Stomach smooth muscle (tissue), 2 donors: ENCODE results near the gene GNLY.

Source experiments
- H3K27ac ChIP-seq: one replicate; pipeline ENCODE4 v1.7.0; 2013; ENCODE audit warnings: mild to moderate bottlenecking, low read length, inconsistent platforms
- H3K27me3 ChIP-seq, 2 donors: one replicate each; pipeline ENCODE4 v1.7.0; 2013; ENCODE audit warnings: low read length in 2 of 2; ENCODE audit not compliant: insufficient read depth in 2 of 2, control insufficient read depth in 1 of 2
- H3K36me3 ChIP-seq, 2 donors: one replicate each; pipeline ENCODE4 v1.7.0; 2013; ENCODE audit warnings: low read length in 2 of 2; ENCODE audit not compliant: control insufficient read depth in 2 of 2, insufficient read depth in 2 of 2
- H3K4me1 ChIP-seq: one replicate; pipeline ENCODE4 v1.7.0; 2013; ENCODE audit warnings: low read length; ENCODE audit not compliant: control insufficient read depth, insufficient read depth
- H3K4me3 ChIP-seq, 2 donors: one replicate each; pipeline ENCODE4 v1.7.0; 2013; ENCODE audit warnings: low read length in 2 of 2
- H3K9ac ChIP-seq, 2 donors: one replicate each; pipeline ENCODE4 v1.7.0; 2013; ENCODE audit warnings: low read length in 2 of 2, mild to moderate bottlenecking in 1 of 2
- H3K9me3 ChIP-seq, 2 donors: one replicate each; pipeline ENCODE4 v1.7.0; 2013; ENCODE audit warnings: low read length in 2 of 2; ENCODE audit not compliant: control insufficient read depth in 2 of 2
- donor health status: healthy.
- donor health status: Pancreatic carcinoma.

GNLY gene

DNA sequence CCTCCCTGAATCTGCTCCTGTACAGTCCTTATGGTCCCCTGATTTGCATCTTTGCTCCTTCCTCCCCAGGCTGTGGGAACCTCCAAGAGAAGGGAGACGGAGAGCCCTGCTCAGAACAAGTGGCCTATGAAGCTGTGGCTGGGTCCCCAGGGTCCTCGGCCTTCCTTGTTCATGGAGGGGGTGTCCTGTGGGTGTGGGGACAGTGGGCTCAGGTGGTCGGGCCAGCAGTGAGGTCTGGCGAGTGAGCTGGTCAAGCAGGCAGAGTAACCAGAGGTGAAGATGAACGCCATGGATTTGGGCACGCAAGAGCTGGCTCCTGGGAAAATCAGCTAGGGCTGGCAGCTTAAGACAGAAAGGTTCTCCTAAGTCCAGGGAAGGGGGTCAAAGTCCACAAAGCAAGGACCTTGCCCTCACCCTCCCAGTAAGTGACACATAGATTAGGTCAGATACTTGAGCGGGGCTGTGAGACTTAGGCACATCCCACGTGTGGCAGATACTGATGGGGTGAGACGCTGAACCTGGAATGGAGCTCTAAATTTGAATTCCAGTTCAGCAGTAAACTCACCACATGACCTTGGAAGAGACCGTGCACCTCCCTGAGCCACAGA lies 24.8 kb downstream of the GNLY start:
- H3K4me3 ChIP-seq: no peak overlapping the region
- no peaks in the 10 kb centered on the region for H3K9me3 ChIP-seq
- H3K4me1 ChIP-seq: peaks cover 12% of the 10 kb centered on the region
- H3K36me3 ChIP-seq: no peaks in the 10 kb centered on the region
- H3K27ac ChIP-seq: no peak overlapping the region
- H3K27me3 ChIP-seq: no peaks in the 10 kb centered on the region
- no peak overlapping the region for H3K9ac ChIP-seq

DNA sequence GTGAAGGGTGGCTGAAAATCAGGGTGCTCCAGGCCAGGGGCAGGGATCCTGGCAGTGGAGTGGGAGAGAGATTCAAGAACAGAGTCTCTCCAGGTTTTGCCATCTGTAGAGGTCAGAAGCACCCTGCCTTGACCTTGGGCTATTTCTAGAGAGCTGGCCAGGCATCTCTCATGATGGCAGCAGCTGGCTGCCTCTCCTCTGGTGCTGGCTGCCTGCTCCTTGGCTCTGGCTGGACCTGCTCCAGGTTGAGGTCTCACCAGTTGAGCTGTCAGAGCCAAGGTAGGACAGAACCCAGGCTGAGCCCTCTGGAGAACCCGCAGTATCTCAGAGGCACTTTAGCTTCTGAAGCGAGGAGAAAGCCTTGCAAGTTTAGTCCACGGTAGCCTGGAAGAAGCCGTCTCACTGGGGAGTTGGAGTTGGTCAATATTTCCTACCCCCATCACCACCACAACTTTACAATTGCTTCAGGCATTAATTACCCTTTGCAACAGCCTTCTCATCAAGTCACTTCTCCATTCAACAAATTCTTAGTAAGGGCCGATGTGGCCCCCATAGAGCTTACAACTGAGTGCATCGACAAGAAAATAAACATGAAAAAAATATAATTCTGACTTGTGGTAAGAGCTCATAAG lies 25.6 kb downstream of the GNLY start:
- Histone ChIP-seq H3K9me3 (no peaks in the 10 kb centered on the region), H3K4me3 (peak overlapping the region in 1 of 2 donors; percentile 8), H3K27me3 (peaks cover 0 to under 1% of the 10 kb centered on the region in 2 donors), H3K9ac (no peak overlapping the region), H3K4me1 (peaks cover 12% of the 10 kb centered on the region), H3K36me3 (no peaks in the 10 kb centered on the region), H3K27ac (no peak overlapping the region)

DNA sequence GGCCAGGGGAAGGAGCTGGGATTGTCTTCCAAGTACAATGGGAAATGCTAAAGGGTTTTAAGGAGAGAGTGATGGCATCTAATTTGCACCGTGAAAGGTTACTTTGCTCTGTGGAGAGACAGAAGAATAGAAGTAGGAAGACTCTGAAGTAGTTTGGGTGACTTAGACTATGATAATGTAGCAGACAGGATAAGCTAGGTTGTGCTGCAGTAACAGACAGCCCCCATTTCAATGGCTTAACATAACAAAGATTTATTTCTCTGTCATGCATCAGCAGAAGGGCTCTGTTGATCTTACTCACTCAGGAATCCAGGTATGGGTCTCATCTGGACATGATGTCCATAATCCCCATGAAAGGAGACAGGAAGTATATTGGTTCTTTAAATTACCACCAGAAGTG lies 26.4 kb downstream of the GNLY start:
- no peak overlapping the region for H3K4me3 ChIP-seq
- H3K9me3 ChIP-seq: no peaks in the 10 kb centered on the region
- peaks cover 12% of the 10 kb centered on the region for H3K4me1 ChIP-seq
- H3K27ac ChIP-seq: no peak overlapping the region
- peaks cover 0 to 2% of the 10 kb centered on the region in 2 donors for H3K27me3 ChIP-seq
- no peaks in the 10 kb centered on the region for H3K36me3 ChIP-seq
- no peak overlapping the region for H3K9ac ChIP-seq

DNA sequence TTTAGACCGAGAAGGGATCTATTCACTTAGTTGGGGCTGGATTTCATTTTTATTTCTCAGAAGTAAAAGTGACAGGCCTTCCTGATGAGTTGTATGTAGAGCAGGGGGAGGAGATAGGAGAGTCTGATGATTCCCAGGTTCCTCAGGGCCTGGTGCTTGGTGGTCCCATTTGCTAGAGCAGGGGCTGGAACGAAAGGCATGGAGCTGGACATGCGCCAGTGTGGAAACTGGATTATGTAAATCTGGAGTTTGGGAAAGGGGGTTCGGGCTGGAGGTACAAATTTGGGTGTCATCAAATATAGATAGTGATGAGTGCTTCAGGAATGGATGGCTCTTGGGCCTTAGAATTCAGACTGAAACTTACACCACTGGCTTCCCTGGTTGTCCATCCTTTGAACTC lies 27.5 kb downstream of the GNLY start:
- Histone ChIP-seq H3K4me1 (peaks cover 12% of the 10 kb centered on the region), H3K27ac (no peak overlapping the region), H3K36me3 (no peaks in the 10 kb centered on the region), H3K27me3 (peaks cover 0 to 2% of the 10 kb centered on the region in 2 donors), H3K9me3 (no peaks in the 10 kb centered on the region), H3K9ac (no peak overlapping the region), H3K4me3 (no peak overlapping the region)

DNA sequence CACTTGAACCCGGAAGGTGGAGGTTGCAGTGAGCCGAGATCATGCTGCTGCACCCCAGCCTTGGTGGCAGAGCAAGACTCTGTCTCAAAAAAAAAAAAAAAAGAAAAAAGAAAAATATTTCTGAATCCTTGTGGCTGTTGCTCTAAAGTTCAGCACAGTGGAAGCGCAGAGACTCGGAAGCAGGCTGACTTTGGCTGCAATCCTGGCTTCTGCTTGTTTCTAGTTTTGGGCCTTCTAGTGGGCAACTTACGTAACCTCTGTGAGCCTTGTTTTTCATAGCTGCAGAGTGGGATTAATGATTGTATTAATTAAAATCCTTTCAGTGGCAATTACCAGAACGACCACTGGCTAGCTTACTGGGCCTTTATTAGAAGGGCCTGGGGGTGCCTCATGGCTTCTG lies 28.4 kb downstream of the GNLY start:
- Histone ChIP-seq H3K27ac (no peak overlapping the region), H3K9me3 (no peaks in the 10 kb centered on the region), H3K27me3 (peaks cover 0 to 2% of the 10 kb centered on the region in 2 donors), H3K36me3 (no peaks in the 10 kb centered on the region), H3K4me3 (no peak overlapping the region), H3K4me1 (peaks cover 12% of the 10 kb centered on the region), H3K9ac (no peak overlapping the region)

DNA sequence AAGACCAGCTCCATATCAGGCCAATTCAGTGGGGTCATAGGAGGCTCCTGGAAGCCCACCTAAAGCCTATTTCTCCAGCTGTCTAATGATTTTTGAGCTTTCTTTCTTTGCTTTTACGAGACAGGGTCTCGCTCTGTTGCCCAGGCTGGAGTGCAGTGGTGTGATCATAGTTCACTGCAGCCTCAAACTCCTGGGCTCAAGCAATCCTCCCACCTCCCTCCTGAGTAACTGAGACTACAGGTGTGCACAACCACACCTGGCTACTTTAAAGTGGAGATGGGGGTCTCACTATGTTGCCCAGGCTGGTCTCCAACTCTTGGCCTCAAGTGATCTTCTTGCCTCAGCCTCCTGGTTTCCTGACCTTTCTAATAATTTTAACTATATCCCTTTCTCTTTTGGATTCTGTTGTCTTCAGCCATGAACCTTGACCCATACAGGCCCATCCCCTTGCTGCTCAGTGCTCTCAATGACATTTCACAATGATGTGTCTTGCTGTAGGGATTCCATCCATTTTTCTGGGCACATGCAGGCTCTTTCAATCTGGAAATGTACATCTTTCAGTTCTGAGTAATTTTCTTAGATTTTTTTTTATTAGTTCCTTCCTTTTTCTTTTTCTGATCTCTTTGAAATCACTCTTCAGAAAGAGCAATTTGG lies 29.7 kb downstream of the GNLY start:
- H3K27ac ChIP-seq: no peak overlapping the region
- H3K36me3 ChIP-seq: no peaks in the 10 kb centered on the region
- H3K9me3 ChIP-seq: no peaks in the 10 kb centered on the region
- peaks cover 16% of the 10 kb centered on the region for H3K4me1 ChIP-seq
- peaks cover 0 to 2% of the 10 kb centered on the region in 2 donors for H3K27me3 ChIP-seq
- no peak overlapping the region for H3K9ac ChIP-seq
- H3K4me3 ChIP-seq: no peak overlapping the region

DNA sequence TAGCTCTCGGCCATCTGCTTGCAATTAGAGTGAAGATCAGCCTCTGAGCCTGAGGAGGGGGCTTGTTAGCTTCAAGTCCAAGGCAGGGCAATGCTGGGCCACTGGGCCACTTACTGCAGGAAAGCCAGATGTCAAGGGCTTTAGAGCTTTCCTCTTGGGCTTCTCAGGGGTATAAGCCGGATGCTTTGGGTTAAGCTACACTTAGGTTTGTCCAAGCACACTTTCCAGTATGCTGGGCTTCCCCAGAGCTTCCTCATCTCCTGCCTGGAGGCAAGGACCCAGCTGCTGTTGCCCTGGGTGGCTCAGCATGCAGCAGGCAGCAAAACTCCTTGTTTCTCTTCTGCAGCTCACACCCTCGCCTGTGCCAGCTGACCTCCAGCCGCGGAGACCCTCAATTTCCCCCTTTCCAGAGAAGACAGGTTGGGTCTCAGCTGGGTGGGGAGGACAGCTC lies 30.6 kb downstream of the GNLY start:
- Histone ChIP-seq H3K4me3 (no peak overlapping the region), H3K9ac (no peak overlapping the region), H3K27ac (no peak overlapping the region), H3K9me3 (no peaks in the 10 kb centered on the region), H3K4me1 (peaks cover 14% of the 10 kb centered on the region), H3K27me3 (peaks cover 0 to 2% of the 10 kb centered on the region in 2 donors), H3K36me3 (no peaks in the 10 kb centered on the region)

DNA sequence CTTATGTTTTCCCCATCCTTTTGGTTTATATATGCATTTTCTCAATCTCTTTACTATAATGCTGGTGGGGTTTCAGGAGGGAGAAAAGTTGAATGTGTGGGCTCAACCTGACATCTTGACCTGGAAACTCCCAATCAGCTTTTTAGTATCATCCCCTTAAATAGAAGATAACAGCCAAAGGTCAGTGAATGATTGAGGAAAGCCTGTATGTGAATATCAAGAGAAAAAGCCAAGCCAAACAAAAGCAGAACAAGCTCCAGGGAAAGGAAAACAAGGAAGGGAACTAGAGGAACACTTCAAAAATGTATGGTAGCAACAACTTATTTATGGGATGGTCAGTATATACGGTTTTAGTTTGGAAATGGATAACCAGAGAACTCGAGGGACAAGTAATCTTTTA lies 31.3 kb downstream of the GNLY start:
- Histone ChIP-seq H3K4me3 (no peak overlapping the region), H3K36me3 (no peaks in the 10 kb centered on the region), H3K4me1 (peaks cover 8% of the 10 kb centered on the region), H3K9me3 (no peaks in the 10 kb centered on the region), H3K9ac (no peak overlapping the region), H3K27ac (no peak overlapping the region), H3K27me3 (peaks cover 0 to 2% of the 10 kb centered on the region in 2 donors)

DNA sequence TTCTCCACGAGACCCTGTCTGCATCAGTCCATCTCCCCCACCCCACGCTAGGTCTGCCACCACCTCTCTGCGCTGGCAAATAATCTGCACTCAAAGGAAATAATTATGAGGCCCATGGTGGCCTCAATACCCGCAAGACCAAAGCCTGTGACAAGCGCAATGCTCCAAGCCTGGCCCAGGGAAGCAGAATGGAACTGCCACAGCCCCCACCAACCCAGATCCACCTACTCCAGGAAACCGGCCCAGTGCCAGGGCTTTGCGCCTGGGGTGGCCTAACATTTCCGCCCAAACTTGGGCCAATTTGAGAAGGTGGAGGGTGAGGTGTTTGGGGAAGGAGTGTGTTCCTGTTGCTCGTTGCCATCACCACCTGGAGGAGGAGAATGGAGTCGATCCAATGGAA lies 33.6 kb downstream of the GNLY start:
- no peaks in the 10 kb centered on the region for H3K9me3 ChIP-seq
- H3K27ac ChIP-seq: no peak overlapping the region
- H3K9ac ChIP-seq: no peak overlapping the region
- peaks cover 0 to 2% of the 10 kb centered on the region in 2 donors for H3K27me3 ChIP-seq
- H3K36me3 ChIP-seq: no peaks in the 10 kb centered on the region
- no peak overlapping the region for H3K4me3 ChIP-seq
- H3K4me1 ChIP-seq: peaks cover 8% of the 10 kb centered on the region

DNA sequence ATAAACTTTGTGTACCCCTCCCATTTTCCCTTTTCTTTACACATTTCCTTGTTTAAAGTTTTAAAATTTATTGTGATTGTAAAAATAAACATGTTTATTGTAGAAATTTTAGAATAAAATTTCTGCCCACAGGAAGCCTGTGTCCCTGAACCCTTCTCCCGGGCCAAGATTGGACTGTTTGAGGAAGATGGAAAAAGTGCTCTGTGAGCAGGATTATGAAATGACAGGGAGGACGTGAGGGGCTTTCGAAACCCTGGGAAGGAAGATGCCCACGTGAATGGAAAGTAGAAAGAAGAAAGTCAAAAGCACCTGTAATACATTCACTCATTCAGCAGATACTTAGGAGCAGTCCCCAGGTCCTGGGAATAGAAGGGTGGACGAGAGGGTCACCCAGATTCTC lies 34.2 kb downstream of the GNLY start:
- H3K9ac ChIP-seq: no peak overlapping the region
- H3K27me3 ChIP-seq: peaks cover 0 to 2% of the 10 kb centered on the region in 2 donors
- no peaks in the 10 kb centered on the region for H3K36me3 ChIP-seq
- no peaks in the 10 kb centered on the region for H3K9me3 ChIP-seq
- no peak overlapping the region for H3K27ac ChIP-seq
- H3K4me1 ChIP-seq: peaks cover 8% of the 10 kb centered on the region
- no peak overlapping the region for H3K4me3 ChIP-seq
